Ascending aorta (tissue), 2 donors: ENCODE measurements around the gene TGFBR3. TPM values are rescaled to one million over a fixed set of nuclear protein-coding genes. Genes with fewer than 3 reads are reported as not detected.

Experiments used
- DNase-seq, 2 donors: peaks; one replicate each; pipeline ENCODE4 v3.0.0-alpha.2; 2019; ENCODE audit warnings: low spot score in 2 of 2
- H3K27ac ChIP-seq, 2 donors: fragments of 200-600 bp; sonication (generic); one replicate each; pipeline ENCODE4 v1.5.1; 2016 to 2017; ENCODE audit warnings: mild to moderate bottlenecking in 1 of 2
- H3K27me3 ChIP-seq: fragments of 200-600 bp; sonication (generic); one replicate; pipeline ENCODE4 v1.5.1; 2017
- H3K36me3 ChIP-seq, 2 donors: fragments of 200-600 bp; sonication (generic); one replicate each; pipeline ENCODE4 v1.5.1; 2016
- H3K4me1 ChIP-seq, 2 donors: fragments of 200-600 bp; sonication (generic); one replicate each; pipeline ENCODE4 v1.5.1; 2016 to 2017; ENCODE audit warnings: mild to moderate bottlenecking in 1 of 2
- H3K4me3 ChIP-seq, 2 donors: fragments of 200-600 bp; sonication (generic); one replicate each; pipeline ENCODE4 v1.5.1; 2016 to 2017; ENCODE audit warnings: mild to moderate bottlenecking in 1 of 2
- H3K9me3 ChIP-seq, 2 donors: fragments of 200-600 bp; sonication (generic); one replicate each; pipeline ENCODE4 v1.5.1; 2016
- CTCF ChIP-seq, 3 experiments: fragments of 200-600 bp in 2 of 3; fragments of 450-650 bp in 1 of 3; sonication (generic) in 2 of 3; IDR thresholded peaks; one replicate each; pipeline ENCODE4 v1.5.1; 2016 to 2019; ENCODE audit warnings: antibody characterized with exemption in 3 of 3, mild to moderate bottlenecking in 1 of 3, moderate library complexity in 1 of 3
- intact Hi-C: fragments of 100-400 bp; cut with DNase I; formaldehyde crosslinking; loops from one replicate; pipeline ENCODE4 v1.15.1; 2023
- total RNA-seq: library from RNA; depleted of rRNA; stranded (reverse); fragments of >200 nt; gene quantifications from one replicate; pipeline ENCODE4 v1.1.0, GENCODE V29; 2016

TGFBR3 gene
- total RNA-seq, 1 donor from 2014 or later = 127 TPM

- Histone ChIP-seq H3K4me1 (no peaks in the 10 kb centered on the region), H3K4me3 (no peak overlapping the region), H3K36me3 (peaks cover 20 to 66% of the 10 kb centered on the region in 2 donors), H3K27me3 (no peaks in the 10 kb centered on the region), H3K27ac (no peak overlapping the region), H3K9me3 (no peaks in the 10 kb centered on the region)
- no peak for DNase-seq
- intact Hi-C loops = no loop called here
- no peak for TF ChIP-seq CTCF (IDR thresholded peaks at IDR 0.05)
These were observed 168.1 kb downstream of the TGFBR3 start for GRCh38 chr1:91717839-91718238.

- DNase-seq = no peak
- Histone ChIP-seq H3K4me1 (no peaks in the 10 kb centered on the region), H3K27ac (no peak overlapping the region), H3K36me3 (peaks cover 21 to 70% of the 10 kb centered on the region in 2 donors), H3K27me3 (no peaks in the 10 kb centered on the region), H3K4me3 (no peak overlapping the region), H3K9me3 (no peaks in the 10 kb centered on the region)
- intact Hi-C loops = no loop called here
- no peak for TF ChIP-seq CTCF (IDR thresholded peaks at IDR 0.05)
These were observed 169.6 kb downstream of the TGFBR3 start for GRCh38 chr1:91716339-91716738.

- intact Hi-C loops = no loop called here
- no peak for DNase-seq
- Histone ChIP-seq H3K9me3 (no peaks in the 10 kb centered on the region), H3K27me3 (no peaks in the 10 kb centered on the region), H3K4me3 (no peak overlapping the region), H3K4me1 (no peaks in the 10 kb centered on the region), H3K36me3 (peaks cover 16 to 72% of the 10 kb centered on the region in 2 donors), H3K27ac (no peak overlapping the region)
- no peak for TF ChIP-seq CTCF (IDR thresholded peaks at IDR 0.05)
These were observed 170.4 kb downstream of the TGFBR3 start for GRCh38 chr1:91715416-91716000.

- no peak overlapping the region for H3K27ac ChIP-seq
- peaks cover 11 to 76% of the 10 kb centered on the region in 2 donors for H3K36me3 ChIP-seq
These were observed 171.0 kb downstream of the TGFBR3 start for GRCh38 chr1:91714867-91715381.

GRCh38 chr1:91712981-91713841 is 172.7 kb downstream of the TGFBR3 start:
- Histone ChIP-seq H3K27ac (peak overlapping the region; percentile 5 to 15), H3K36me3 (peaks cover 3 to 80% of the 10 kb centered on the region in 2 donors), H3K27me3 (no peaks in the 10 kb centered on the region), H3K4me1 (no peaks in the 10 kb centered on the region), H3K4me3 (no peak overlapping the region), H3K9me3 (no peaks in the 10 kb centered on the region)
- no peak for TF ChIP-seq CTCF (IDR thresholded peaks at IDR 0.05)
- intact Hi-C loops = no loop called here
- DNase-seq = peak in 1 of 2 donors; percentile 67

More at GRCh38 chr1:91714867-91715381, 171.0 kb downstream of the TGFBR3 start:
- no peak for DNase-seq
- no peak overlapping the region for H3K4me3 ChIP-seq
- TF ChIP-seq CTCF (IDR thresholded peaks at IDR 0.05) = no peak
- no peaks in the 10 kb centered on the region for H3K27me3 ChIP-seq
- H3K9me3 ChIP-seq = no peaks in the 10 kb centered on the region
- H3K4me1 ChIP-seq = no peaks in the 10 kb centered on the region
- intact Hi-C loops = no loop called here
